GM12878 (cell line): ENCODE data around the gene HDAC3.

Experiments used
- CREM ChIP-seq: IDR thresholded peaks from 2 replicates; pipeline ENCODE4 v1.6.1; 2014; ENCODE audit warnings: antibody characterized with exemption, low read depth
- CTCF ChIP-seq, 3 experiments: IDR thresholded peaks in 2 of 3; conservative IDR thresholded peaks in 1 of 3; 2 replicates each; pipeline ENCODE4 v1.5.1; 2011; ENCODE audit warnings: low read depth in 3 of 3, low read length in 3 of 3, mild to moderate bottlenecking in 3 of 3, control low read depth in 2 of 3, moderate library complexity in 2 of 3, inconsistent platforms in 1 of 3, mixed read lengths in 1 of 3; ENCODE audit not compliant: control insufficient read depth in 2 of 3, insufficient read depth in 1 of 3; ENCODE audit errors: extremely low read depth in 1 of 3
- EP300 ChIP-seq, 2 experiments: fragments of 150-350 bp in 1 of 2; IDR thresholded peaks; 2 replicates each; pipeline ENCODE4 v1.6.1; 2011 to 2012; ENCODE audit warnings: low read depth in 2 of 2, low read length in 2 of 2, borderline replicate concordance in 1 of 2, improper control_type of control experiment in 1 of 2, inconsistent platforms in 1 of 2; ENCODE audit not compliant: control insufficient read depth in 1 of 2
- EZH2 ChIP-seq: IDR thresholded peaks from 2 replicates; pipeline ENCODE4 v1.6.1; 2012; ENCODE audit warnings: low read depth, mild to moderate bottlenecking, control low read depth, inconsistent platforms, low read length, borderline replicate concordance; ENCODE audit not compliant: control insufficient read depth
- POLR2A ChIP-seq: IDR thresholded peaks from 2 replicates; pipeline ENCODE4 v1.6.1; 2011; ENCODE audit warnings: low read depth, mild to moderate bottlenecking, low read length

GRCh38 chr5:141597814-141598213 is 38.8 kb downstream of the HDAC3 start:
- TF ChIP-seq EP300 (IDR thresholded peaks at IDR 0.05; ENCODE audit: borderline replicate concordance in 1 of 2, control insufficient read depth in 1 of 2, low read depth in 2 of 2, low read length in 2 of 2) (no peak), CREM (no peak), CTCF (IDR thresholded peaks at IDR 0.05 in 2 of 3, conservative IDR thresholded peaks at IDR 0.05 in 1 of 3; ENCODE audit: control insufficient read depth in 2 of 3, extremely low read depth in 1 of 3, insufficient read depth in 1 of 3, low read depth in 3 of 3, low read length in 3 of 3) (no peak), EZH2 (no peak), POLR2A (no peak)
